ENCODE results near the gene ALG12.
A peak's percentile ranks its signal among the peaks of the same experiment; 100 is the strongest.

The ALG12 gene

DNA sequence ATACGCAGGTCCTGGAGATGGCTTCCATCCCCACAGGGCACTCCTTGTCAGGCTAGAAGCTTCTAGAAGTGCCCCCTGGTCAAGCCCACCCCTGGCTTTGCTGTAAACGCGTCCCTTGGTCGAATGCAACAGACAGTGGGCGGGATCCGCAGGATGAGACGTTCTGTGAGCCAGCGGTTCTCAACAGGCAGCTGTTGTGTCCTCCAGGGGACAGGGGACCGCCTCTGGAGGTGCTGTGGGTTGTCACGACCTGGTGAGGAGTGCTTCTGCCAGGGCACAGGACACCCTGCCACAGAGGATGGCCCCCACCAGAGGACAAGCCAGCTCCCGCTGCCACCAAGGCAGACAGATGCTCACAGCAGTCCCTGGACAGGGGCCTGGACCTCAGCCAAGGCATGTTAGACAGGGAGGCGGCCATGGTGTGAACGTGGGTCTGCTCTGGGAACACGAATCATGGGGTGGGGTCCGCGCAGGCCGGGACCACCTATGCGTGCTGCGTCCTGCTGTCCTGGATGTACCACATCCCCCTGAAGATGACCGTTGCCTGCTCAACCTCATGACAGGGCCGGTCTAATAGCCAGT, 11.8 kb upstream of the ALG12 start:
- DNase-seq (ENCODE audit: low read depth, low spot score): no peak

DNA sequence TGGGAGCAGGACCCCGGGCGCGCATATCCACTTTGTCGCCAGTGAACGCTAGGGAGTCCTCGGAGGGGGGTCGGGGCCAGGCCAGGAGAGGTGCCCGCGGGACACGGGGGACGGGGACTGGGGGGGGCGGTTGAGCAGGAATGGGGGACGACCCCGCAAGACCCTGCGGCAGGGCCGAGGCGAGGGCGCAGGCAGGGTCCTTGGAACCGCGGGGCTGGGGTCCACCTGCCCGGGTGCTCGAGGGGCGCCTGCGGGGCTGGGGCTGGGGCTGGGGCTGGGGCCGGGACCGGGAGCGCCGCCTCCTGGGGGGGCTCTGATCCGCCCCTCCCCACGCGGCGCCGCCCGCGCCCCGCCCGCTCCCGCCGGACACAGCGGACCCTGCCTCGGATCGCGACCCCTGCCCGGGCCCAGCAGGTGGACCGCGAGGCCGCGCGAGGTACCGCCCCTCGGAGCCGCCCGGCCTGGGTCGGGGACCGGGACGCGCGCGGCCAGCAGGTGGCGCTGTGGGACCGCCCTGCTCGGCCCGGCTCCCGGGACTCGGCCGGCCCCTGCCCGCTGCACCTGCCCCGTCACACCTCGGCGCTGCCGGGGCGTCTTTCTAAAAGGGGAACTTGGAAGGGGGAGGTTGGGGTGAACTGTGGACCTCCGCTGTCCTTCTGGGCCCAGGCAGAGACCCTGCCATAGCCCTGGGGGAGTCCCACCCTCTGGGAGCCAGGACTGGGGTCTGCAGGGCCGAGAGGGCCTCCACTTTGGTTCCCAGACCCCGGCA, 11.2 kb upstream of the ALG12 start:
- peak; percentile 54 for DNase-seq (ENCODE audit: low read depth, low spot score)

DNA sequence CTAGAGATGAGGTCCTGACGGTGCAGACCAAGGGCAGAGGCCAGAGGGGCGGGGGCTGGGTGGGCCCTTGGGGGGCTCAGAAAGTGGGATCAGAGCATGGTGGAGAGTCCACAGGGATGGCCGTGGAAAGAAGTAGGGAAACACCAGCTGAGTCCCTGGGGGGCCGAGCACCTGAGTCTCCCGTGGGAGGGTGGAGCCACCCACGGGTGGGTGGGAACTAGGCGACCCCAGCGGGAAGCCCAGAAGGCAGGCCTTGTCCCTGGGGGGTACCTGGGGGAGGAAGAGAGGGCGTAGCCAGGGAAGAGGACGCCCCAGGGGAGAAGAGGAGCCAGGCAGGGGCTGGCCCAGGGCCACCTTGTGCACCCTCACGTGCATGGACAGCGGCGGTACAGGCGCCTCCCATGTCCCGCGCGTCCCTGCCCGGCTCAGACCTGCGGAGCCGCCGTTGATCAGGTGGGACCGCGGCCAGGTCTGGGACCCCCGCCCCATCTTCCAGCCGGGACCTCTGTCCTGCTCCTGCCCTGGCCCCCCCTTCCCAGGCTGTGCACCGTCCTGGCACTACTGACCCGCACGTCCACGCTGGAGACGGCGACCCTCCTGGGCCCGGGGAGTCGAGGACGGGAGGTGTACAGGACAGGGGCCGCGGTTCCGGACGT, 10.4 kb upstream of the ALG12 start:
- no peak for DNase-seq (ENCODE audit: low read depth, low spot score)

DNA sequence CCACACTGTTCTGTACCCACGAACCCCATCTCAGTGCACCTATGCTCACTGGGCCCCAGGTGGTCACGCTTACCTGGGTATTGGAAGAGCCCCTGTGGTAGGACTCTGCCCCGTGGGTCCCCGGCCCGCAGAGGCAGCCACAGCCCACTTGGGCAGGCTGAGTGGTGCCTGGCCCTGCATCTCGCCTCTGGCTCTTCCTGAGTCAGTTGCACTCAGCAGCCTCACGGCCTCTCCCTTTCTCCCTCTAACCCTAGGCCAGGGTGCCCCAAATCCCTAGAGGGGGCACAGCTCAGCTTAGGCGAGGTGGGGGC, 9.9 kb upstream of the ALG12 start:
- no peak for DNase-seq (ENCODE audit: low read depth, low spot score)

DNA sequence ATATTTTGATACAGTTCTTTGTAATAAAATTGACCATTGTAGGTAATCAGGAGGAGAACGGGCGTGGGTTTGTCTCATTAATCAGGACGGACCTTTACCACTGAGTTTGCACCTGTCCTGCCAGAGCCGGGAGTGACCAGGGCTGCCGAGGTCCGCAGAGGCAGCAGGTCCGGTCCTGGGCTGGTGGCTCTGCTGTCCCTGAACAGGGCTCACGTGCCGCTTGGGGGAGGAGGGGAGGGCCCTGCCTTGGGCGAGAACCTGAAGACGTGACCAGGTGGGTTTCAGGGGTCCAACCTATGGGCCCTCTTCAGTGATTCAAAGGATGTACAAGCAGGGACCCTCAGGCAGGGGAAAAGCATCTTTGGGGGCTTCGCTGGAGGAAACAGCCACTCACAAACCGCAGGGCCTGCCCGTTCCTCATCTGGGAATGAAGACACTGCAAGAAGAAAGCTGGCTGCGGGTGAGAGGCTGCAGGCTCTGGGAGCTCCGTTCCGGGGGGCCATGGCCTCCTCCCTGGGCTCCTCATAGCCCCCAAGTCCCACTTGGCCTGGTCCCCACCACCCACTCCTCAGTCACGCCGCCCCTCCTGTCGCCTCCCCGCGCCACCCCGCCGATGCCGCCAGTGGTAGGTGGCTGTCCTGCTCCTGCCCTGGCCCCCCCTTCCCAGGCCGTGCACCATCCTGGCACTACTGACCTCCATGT, 9.4 kb upstream of the ALG12 start:
- no peak for DNase-seq (ENCODE audit: low read depth, low spot score)

DNA sequence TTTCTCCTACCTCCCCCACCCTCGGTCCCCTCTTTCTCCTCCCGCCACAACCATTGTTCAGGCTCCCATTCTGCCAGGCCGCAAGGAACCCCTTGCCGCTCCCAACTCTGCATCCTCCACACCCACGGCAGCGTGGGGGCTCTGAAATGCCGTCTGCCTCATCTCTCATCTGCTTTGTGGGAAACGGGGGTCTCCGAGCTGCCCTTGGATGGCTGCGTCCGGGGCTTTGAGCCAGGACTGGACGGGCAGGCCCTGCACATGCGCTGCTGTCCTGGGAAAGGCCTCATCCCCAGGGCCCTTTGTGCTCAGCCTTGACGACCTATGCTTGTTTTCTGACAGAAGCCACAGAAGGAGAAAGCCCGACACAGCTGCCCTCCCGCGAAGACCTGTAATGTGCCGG, 8.7 kb upstream of the ALG12 start:
- DNase-seq (ENCODE audit: low read depth, low spot score): no peak

DNA sequence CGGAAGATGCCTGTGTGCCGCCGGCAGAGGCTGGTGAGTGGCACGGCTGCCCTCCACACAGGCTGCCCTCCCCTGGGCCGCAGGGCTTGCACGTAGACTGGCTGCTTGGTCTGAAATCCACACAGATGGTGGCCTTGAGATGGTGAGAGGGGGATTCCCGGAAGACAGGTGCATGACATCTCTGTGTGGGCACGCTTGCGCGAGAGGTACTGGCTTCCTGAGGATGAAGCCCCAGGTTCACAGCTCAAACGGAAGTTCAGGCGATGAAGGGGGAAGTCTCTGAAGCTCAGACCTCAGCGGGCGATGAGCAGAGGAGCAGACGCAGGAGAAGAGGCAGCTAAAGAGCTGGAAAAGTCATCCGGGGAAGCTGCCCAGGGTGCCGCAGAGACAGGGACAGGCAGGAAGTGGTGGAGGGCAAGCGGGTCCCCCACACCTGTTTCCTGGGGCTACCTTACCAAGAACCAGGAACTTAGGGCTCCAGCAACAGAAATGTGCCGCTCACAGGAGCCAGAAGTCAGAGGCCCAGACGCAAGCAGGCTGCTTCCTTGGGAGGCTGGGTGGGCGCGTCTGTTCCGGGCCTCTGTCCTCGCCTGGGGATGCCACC, 7.4 kb upstream of the ALG12 start:
- DNase-seq (ENCODE audit: low read depth, low spot score): peak; percentile 34

DNA sequence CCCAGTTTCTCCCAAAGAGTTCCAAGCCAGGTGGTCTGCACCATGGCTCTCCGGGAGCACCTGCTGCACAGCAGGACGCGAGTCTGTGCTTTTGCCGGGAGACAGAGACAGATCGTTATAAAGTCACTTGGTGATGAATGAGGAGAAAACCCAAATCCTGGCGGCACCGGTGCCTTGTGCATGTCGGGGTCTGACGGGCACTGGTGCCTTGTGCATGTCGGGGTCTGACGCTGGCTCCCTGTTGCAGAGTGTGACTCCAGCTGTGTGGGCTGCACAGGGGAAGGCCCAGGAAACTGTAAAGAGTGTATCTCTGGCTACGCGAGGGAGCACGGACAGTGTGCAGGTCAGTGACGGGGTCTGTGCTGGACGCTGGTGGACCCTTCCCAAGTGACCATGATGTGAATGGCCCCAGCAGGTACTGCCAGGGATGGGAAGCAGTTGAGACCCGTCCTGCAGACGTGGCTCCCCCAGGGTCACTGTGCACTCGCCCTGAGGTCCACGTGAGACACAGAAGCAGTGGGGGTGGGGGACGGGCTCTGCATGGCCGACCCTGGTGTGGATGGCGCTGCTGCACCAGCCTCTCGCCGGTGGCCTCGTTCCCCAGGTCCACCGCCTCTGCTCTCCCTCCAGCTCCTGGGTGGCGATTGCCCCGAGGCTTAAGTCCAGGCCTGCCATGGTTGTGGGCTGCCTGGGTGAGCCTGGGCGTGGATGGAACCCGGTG, 6.0 kb upstream of the ALG12 start:
- no peak for DNase-seq (ENCODE audit: low read depth, low spot score)

DNA sequence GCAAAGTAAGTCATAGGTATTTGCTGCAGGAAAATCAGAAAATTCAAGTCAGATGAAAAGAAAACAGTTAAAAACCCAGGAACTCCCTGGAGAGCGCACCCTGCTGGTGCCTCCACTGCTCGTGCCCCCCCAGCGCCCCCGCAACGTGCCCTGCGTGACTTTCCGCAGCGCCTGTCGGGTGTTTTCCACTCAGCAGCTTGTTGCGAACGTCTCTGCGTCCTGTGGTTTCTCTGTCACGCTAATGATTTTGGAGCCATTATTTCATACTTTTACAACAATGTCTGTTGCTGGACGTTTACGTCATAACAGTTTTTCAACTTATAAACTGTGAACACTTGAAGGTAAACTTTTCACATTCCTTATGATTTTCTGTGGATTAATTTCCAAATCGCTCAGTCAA, 5.2 kb upstream of the ALG12 start:
- DNase-seq (ENCODE audit: low read depth, low spot score): no peak

DNA sequence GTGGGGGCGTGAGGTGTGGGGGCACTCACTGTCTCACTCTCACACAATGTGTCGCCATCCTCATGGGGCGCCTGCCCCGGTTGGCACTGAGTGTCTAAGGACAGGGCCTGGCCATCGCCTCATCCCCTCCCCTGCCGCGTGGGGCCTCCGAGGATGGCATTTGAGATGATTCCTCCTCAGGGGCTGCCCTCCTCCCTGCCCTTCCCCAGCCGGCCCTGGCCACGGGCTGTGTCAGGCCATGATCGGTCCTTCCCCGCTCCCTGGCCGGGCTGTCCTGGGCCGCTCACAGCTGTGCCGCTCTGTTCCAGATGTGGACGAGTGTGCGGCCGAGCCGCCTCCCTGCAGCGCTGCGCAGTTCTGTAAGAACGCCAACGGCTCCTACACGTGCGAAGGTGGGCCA, 4.7 kb upstream of the ALG12 start:
- DNase-seq (ENCODE audit: low read depth, low spot score): no peak

DNA sequence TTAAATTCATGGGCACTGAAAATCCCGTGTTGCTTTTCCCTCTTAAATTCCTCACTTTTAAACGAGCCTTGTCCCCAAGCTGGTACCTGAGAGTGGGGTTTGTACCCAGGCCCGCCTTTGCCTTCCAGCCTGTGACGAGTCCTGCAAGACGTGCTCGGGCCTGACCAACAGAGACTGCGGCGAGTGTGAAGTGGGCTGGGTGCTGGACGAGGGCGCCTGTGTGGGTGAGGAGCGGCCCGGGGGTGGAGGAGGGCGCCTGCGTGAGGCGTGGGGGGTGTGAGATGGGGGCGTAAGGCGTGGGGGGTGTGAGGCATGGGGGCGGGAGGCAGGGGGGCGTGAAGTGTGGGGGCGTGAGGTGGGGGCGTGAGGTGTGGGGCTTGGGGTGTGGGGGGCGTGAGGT, 4.2 kb upstream of the ALG12 start:
- no peak for DNase-seq (ENCODE audit: low read depth, low spot score)

DNA sequence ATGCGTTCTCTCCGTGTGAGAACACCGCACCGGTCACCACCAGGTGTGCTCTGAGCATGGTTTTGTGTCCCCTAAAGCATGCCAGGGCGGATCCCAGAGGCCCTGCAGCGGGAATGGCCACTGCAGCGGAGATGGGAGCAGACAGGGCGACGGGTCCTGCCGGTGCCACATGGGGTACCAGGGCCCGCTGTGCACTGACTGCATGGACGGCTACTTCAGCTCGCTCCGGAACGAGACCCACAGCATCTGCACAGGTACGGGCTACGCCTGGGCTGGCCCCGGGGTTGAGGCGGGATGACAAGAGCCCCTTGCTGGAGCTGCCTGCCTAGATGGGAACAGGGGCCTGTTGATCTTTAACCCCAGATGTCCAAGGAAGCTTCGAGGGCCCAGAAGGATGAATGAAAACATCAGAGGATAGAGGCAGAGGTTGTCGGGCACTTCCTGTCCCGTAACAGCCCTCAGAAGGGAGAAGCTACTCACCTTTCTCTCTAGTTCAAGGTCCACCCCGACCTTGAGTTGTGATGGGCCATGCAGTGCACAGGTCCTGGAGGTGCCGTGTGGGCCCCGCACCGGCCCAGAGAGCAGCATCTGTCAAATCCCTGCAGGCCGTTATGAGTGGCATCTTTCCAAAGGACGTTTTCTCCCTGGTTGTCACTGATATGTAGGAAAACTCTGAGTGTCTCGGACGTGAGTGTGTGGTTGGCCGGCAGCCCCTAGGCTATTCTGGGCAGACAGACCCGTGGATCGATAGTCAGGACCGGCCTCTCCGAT, 3.5 kb upstream of the ALG12 start:
- DNase-seq (ENCODE audit: low read depth, low spot score): no peak

DNA sequence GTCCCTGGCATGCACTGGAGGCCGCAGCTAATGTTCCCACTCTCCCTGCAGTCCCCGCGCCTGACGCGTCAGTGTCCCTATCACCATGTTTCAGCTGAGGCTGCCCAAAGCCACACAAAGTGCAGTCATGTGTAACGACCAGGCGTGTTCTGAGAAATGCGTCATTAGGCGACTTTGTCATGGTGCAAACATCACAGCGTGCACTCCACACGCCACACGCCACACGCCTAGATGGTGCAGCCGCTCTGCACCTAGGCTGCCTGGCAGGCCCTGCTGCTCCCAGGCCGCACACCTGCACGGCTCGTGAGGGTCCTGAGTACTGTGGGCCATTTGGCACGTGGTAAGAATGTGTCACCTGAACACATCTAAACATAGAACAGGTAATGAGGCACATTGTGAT, 2.6 kb upstream of the ALG12 start:
- DNase-seq (ENCODE audit: low read depth, low spot score): no peak

DNA sequence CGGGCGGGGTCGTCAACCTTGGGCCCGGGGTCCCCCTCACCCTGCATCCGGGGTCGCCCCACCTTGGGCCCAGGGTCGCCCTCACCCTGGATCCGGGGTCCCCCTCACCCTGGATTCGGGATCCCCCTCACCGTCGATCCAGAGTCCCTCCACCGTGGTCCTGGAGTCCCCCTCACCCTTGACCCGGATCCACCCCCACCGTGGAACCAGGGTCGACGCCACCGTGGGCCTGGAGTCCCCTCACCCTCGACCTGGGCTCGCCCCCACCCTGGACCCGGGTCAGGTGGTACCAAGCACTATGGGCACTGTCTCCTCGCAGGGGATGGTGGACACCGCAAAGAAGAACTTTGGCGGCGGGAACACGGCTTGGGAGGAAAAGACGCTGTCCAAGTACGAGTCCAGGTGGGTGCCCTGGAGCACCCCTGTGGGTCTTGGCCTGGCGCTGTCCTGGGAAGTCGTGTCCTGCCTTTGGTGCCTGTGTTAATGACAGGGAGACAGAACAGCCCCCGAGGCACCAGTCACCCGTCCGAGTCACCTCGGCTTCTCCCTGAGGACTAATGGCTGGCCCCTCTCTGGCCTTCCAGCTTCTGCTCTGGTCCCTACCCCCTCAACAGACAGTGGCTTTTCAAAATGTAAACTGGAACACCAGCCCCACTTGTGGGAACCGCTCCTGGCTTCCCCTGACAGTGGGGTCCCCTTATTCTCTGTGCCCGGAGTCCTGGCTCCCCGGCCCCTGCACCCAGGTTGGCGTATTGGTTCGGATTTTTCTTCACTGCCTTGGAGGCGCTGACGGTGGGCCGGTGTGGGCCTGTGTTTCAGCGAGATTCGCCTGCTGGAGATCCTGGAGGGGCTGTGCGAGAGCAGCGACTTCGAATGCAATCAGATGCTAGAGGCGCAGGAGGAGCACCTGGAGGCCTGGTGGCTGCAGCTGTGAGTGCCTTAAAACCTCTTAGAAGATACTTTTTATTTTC, 958 bp upstream of the ALG12 start:
- no peak for DNase-seq (ENCODE audit: low read depth, low spot score)

DNA sequence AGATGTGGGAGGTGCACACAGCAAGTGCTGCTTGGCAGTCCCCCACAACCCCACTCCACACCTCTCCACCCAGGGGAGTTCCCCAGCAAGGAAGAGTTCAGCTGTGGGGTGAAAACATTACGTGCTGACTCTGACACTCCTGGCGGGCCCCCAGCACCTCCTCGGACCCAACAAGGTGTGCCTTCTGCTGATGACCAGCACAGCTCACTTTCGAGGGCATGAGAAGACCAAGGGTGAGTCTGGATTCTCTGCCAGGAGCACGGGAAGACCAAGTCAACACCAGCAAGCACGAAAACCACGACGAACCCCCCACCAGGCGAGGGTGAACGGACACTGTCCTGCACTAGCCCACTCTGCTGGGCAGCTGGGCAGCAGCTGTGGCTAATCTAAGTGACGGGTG, 1.4 kb downstream of the ALG12 start:
- DNase-seq (ENCODE audit: low read depth, low spot score): no peak

DNA sequence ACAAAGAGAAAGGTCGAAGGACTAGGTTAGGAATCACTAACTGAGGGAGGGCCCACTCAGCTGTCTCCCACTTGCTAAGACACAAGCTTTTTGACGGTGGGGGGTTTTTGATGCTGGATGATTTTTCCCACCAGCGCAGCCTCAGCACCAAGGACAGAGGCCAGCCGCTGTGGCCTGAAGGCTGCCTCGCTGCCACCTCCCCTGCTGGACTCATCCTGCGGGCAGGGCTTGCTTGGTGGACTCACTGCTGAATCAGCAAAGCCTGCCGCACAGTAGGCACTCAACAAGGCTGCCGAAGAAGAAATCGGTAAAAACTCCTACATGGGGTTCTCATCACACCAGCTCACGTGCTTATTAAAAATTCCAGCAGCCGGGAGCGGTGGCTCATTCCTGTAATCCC, 2.6 kb downstream of the ALG12 start:
- no peak for DNase-seq (ENCODE audit: low read depth, low spot score)

DNA sequence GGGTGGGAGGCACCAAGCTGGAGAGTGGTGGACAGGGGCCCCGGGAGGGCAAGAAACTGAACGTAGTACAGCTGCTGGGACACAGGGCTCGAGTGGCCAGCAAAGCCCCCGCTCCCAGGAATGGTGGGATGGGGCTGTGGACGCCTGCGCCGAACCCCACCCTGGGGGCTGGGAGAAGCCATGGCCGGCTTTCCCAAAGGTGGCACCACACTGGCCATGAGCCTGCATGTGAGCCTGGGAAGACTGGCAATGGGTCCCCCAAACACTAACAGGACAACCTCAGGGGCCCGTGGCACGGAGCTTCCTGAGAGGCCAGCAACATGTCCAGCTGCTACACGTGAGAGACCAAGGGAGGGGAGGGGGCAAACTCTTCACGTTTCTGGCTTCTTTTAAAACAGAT, 4.0 kb downstream of the ALG12 start:
- no peak for DNase-seq (ENCODE audit: low read depth, low spot score)

DNA sequence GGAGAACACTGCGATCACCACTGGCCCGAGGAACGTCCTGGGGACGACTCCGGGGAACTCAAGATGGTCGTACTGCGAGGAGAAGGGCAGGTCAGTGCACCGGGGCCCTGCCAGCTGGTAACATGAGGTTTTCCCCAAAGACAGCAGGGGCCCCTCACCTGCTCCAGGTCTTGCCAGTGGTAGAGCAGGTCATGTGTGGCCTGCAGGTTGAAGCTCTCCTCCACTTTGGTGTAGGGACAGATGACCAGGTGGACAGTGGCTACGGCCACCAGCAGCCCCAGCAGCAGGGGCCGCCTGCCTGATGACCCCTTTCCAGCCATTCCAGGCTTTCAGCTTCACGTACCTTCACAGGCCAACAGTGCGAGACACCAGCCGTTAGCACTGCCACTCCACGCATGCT, 4.8 kb downstream of the ALG12 start:
- DNase-seq (ENCODE audit: low read depth, low spot score): no peak

DNA sequence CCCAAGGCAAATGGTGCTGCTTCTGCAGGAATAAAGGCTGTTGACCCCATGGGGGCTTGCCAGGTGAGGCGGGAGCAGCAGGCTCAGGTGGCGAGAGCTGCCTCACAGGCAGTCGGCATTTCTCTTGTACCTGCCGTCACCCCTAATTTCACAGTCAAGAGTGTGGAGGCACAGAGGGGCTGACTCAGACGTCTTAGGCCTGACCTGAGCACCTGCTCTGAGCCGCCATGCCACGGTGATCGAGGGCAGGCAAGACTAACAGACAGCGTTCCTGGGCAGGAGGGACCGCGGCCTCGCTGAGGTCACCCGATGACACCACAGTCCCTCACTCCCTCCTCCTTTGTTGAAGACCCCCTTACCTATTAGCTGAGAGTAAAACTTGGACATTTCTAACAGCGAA, 5.2 kb downstream of the ALG12 start:
- no peak for DNase-seq (ENCODE audit: low read depth, low spot score)

Measured in activated naive CD8-positive, alpha-beta T cell treated with anti-CD3 and anti-CD28 coated beads, Interleukin-2, amount 50 U/mL, for 16 hours (primary cell).